Keratinocyte (primary cell): ENCODE results near the gene PRAMEF12.

ENCODE experiments used
- CTCF ChIP-seq, 3 experiments: IDR thresholded peaks in 1 of 3; conservative IDR thresholded peaks in 1 of 3; optimal IDR thresholded peaks in 1 of 3; 2 replicates in 2 of 3; 3 replicates in 1 of 3; pipeline versions ENCODE3 to v1.5.1; 2011; ENCODE audit warnings: low read length in 3 of 3, mild to moderate bottlenecking in 3 of 3, moderate library complexity in 2 of 3, control low read depth in 1 of 3, inconsistent platforms in 1 of 3; ENCODE audit not compliant: insufficient read depth in 2 of 3; ENCODE audit errors: extremely low read depth in 1 of 3
- EZH2 ChIP-seq: IDR thresholded peaks from one replicate; pipeline ENCODE4 v1.6.1; 2012; ENCODE audit warnings: inconsistent platforms, mild to moderate bottlenecking, low read length, moderate library complexity

- TF ChIP-seq CTCF (optimal IDR thresholded peaks at IDR 0.05 in 1 of 3, IDR thresholded peaks at IDR 0.05 in 1 of 3, conservative IDR thresholded peaks at IDR 0.05 in 1 of 3; ENCODE audit: extremely low read depth in 1 of 3, insufficient read depth in 2 of 3, low read length in 3 of 3): no peak
- TF ChIP-seq EZH2: no peak
These were observed 10.8 kb upstream of the PRAMEF12 start for GRCh38 chr1:12762766-12763165.
